SK-N-SH treated with all-trans-retinoic acid at 6 μM for 48 hours (cell line): ENCODE data around the gene PFKL.

Experiments
- ATAC-seq: fragments of 200-7000 bp; cut with Tn5 transposase; 3 replicates; pipeline ENCODE4 v1.9.1; 2020; ENCODE audit warnings: mild to moderate bottlenecking, moderate library complexity
- ARNTL ChIP-seq: fragments of 450-650 bp; formaldehyde crosslinking; IDR thresholded peaks from 2 replicates; pipeline ENCODE4 v1.5.0; 2020; ENCODE audit warnings: low read depth, mild to moderate bottlenecking, moderate library complexity, borderline replicate concordance
- BACH2 ChIP-seq: fragments of 250-450 bp; sonication (Bioruptor Pico); IDR thresholded peaks from 2 replicates; pipeline ENCODE4 v1.9.0; 2021; ENCODE audit warnings: mild to moderate bottlenecking, borderline replicate concordance
- CSDC2 ChIP-seq: fragments of 250-450 bp; sonication (Bioruptor Pico); IDR thresholded peaks from 2 replicates; pipeline ENCODE4 v1.5.0; 2020; ENCODE audit warnings: mild to moderate bottlenecking, moderate library complexity
- GLIS3 ChIP-seq: fragments of 250-450 bp; sonication (Bioruptor Pico); IDR thresholded peaks from 2 replicates; pipeline ENCODE4 v1.5.0; 2020; ENCODE audit warnings: mild to moderate bottlenecking, moderate library complexity
- ISL1 ChIP-seq: fragments of 250-450 bp; sonication (Bioruptor Pico); IDR thresholded peaks from 2 replicates; pipeline ENCODE4 v2.1.2; 2022; ENCODE audit warnings: mild to moderate bottlenecking, moderate library complexity
- OSR1 ChIP-seq: fragments of 250-450 bp; sonication (Bioruptor Pico); IDR thresholded peaks from 2 replicates; pipeline ENCODE4 v1.8.0; 2022; ENCODE audit warnings: moderate library complexity, mild to moderate bottlenecking, inconsistent platforms
- PPARA ChIP-seq: fragments of 250-450 bp; sonication (Bioruptor Pico); IDR thresholded peaks from 2 replicates; pipeline ENCODE4 v1.5.0; 2020; ENCODE audit warnings: mild to moderate bottlenecking, borderline replicate concordance
- RARB ChIP-seq: fragments of 250-450 bp; sonication (Bioruptor Pico); IDR thresholded peaks from 2 replicates; pipeline ENCODE4 v1.8.0; 2021; ENCODE audit warnings: mild to moderate bottlenecking, moderate library complexity
- TCF4 ChIP-seq: fragments of 250-450 bp; sonication (Bioruptor Pico); IDR thresholded peaks from 2 replicates; pipeline ENCODE4 v1.8.0; 2021; ENCODE audit warnings: mild to moderate bottlenecking, moderate library complexity, borderline replicate concordance
- TOX ChIP-seq: fragments of 250-450 bp; sonication (Bioruptor Pico); IDR thresholded peaks from 2 replicates; pipeline ENCODE4 v1.8.0; 2021; ENCODE audit warnings: mild to moderate bottlenecking, moderate library complexity, borderline replicate concordance
- ZC3H10 ChIP-seq: fragments of 250-450 bp; sonication (Bioruptor Pico); IDR thresholded peaks from 2 replicates; pipeline ENCODE4 v1.5.1; 2021; ENCODE audit warnings: mild to moderate bottlenecking, moderate library complexity
- ZFP3 ChIP-seq: fragments of 250-450 bp; sonication (Bioruptor Pico); IDR thresholded peaks from 2 replicates; pipeline ENCODE4 v1.5.0; 2020; ENCODE audit warnings: mild to moderate bottlenecking, moderate library complexity
- ZFP30 ChIP-seq: fragments of 450-650 bp; formaldehyde crosslinking; IDR thresholded peaks from 2 replicates; pipeline ENCODE4 v1.5.0; 2022; ENCODE audit warnings: mild to moderate bottlenecking, moderate library complexity
- ZNF565 ChIP-seq: fragments of 450-650 bp; formaldehyde crosslinking; conservative IDR thresholded peaks from 2 replicates; pipeline ENCODE4 v1.5.0; 2020; ENCODE audit warnings: low read depth, mild to moderate bottlenecking, moderate library complexity
- ZNF70 ChIP-seq: fragments of 450-650 bp; formaldehyde crosslinking; IDR thresholded peaks from 2 replicates; pipeline ENCODE4 v1.5.0; 2020; ENCODE audit warnings: mild to moderate bottlenecking, moderate library complexity
- ZNF8 ChIP-seq: fragments of 450-650 bp; formaldehyde crosslinking; IDR thresholded peaks from 2 replicates; pipeline ENCODE4 v1.5.0; 2020; ENCODE audit warnings: mild to moderate bottlenecking, moderate library complexity
- TF ChIP-seq, protein P1 (sequence below): fragments of 250-450 bp; sonication (Bioruptor Pico); IDR thresholded peaks from 2 replicates; pipeline ENCODE4 v1.8.0; 2020; ENCODE audit warnings: mild to moderate bottlenecking, moderate library complexity, borderline replicate concordance
- TF ChIP-seq, protein P2 (sequence below): fragments of 250-450 bp; sonication (Bioruptor Pico); IDR thresholded peaks from 2 replicates; pipeline ENCODE4 v1.5.1; 2020; ENCODE audit warnings: low read depth, mild to moderate bottlenecking, moderate library complexity
- TF ChIP-seq, protein P3 (sequence below): fragments of 250-450 bp; sonication (Bioruptor Pico); IDR thresholded peaks from 2 replicates; pipeline ENCODE4 v1.5.0; 2020; ENCODE audit warnings: mild to moderate bottlenecking, moderate library complexity
- TF ChIP-seq, protein P4 (sequence below): fragments of 250-450 bp; sonication (Bioruptor Pico); IDR thresholded peaks from 2 replicates; pipeline ENCODE4 v1.5.1; 2021; ENCODE audit warnings: mild to moderate bottlenecking, moderate library complexity

PFKL gene

DNA sequence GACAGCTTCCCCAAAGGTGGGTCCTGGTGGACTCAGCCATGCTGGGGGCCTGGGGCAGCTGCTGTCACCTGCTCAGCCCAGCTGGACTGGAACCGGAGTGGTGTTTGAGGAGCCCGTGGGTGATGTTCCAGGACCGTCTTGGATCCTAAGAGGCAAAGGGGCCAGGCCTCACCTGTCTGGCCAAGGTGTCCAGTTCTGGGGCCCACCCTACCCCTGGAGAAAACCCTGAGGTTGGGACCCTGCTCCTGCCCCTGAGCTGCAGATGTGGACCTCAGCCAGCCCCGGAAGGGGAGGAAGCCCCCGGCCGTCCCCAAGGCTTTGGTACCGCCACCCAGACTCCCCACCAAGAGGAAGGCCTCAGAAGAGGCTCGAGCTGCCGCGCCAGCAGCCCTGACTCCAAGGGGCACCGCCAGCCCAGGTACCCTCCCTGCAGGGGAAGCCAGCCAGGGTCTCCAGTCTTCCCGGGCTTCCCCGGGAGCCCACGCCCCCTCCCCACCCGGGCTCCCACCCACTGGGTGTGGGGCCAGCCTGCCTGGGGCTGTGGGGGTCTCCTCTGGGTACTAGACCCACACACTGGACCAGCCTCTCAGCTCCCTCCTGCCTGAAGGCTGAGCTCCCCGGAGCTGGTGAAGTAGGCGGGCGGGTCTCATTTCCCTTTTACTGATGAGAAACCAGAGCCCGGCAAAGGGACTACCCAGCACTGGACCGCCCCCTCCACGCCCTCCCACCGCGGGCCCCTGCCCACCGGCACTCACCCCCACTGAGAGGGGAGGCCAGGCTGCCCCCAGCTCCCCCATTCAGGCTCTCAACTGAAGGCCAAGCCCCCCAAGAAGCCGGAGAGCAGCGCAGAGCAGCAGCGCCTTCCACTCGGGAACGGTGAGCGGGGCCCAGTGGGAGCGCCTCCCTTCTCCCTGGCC lies 12.9 kb upstream of the PFKL start (continued):
- TF ChIP-seq, protein P1, sequence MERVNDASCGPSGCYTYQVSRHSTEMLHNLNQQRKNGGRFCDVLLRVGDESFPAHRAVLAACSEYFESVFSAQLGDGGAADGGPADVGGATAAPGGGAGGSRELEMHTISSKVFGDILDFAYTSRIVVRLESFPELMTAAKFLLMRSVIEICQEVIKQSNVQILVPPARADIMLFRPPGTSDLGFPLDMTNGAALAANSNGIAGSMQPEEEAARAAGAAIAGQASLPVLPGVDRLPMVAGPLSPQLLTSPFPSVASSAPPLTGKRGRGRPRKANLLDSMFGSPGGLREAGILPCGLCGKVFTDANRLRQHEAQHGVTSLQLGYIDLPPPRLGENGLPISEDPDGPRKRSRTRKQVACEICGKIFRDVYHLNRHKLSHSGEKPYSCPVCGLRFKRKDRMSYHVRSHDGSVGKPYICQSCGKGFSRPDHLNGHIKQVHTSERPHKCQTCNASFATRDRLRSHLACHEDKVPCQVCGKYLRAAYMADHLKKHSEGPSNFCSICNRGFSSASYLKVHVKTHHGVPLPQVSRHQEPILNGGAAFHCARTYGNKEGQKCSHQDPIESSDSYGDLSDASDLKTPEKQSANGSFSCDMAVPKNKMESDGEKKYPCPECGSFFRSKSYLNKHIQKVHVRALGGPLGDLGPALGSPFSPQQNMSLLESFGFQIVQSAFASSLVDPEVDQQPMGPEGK = no peak
- TF ChIP-seq ZFP3 = no peak
- TF ChIP-seq ZNF70 = no peak
- no peak for TF ChIP-seq ZNF8 (CRISPR knock-in tag)
- no peak for TF ChIP-seq TOX (CRISPR knock-in tag)
- no peak for TF ChIP-seq PPARA (CRISPR knock-in tag)
- TF ChIP-seq, protein P2, sequence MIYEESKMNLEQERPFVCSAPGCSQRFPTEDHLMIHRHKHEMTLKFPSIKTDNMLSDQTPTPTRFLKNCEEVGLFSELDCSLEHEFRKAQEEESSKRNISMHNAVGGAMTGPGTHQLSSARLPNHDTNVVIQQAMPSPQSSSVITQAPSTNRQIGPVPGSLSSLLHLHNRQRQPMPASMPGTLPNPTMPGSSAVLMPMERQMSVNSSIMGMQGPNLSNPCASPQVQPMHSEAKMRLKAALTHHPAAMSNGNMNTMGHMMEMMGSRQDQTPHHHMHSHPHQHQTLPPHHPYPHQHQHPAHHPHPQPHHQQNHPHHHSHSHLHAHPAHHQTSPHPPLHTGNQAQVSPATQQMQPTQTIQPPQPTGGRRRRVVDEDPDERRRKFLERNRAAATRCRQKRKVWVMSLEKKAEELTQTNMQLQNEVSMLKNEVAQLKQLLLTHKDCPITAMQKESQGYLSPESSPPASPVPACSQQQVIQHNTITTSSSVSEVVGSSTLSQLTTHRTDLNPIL (CRISPR knock-in tag) = no peak

DNA sequence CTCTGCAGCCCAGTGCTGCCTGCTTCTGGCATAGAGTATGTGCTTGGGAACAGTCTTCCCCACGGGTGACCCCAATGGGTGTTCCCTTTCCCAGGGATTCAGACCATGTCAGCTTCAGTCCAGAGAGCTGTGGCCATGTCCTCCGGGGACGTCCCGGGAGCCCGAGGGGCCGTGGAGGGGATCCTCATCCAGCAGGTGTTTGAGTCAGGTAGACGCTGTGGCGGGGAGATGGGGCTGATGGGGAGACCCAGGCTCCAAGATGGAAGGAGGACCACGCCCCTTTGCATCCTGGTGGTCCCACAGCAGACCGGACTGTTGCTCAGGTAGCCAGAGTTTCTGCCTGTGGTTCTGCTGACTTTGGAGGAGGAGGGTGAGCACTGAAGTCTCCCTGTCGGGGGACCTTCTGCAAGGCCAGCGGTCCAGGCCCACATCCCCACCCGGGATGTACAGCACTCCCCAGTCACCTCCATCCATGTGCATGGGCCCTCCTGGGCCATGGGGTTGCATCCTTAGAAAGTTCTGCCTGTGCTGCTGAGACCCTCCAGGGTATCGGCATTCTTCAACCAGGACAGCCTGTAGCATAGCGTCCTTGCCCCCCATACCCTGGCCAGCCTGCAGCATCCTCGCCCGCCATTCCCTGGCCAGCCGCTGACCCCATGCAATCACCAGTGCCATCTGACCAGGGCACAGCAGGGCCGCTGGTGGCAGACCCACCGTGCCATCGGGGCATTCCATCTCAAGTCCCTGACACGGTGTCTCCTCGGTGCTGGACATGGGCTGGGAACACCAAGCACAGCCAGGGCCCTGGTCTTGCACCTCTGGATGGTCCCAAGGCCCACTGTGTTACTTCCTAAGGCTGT lies 11.4 kb upstream of the PFKL start:
- TF ChIP-seq ZC3H10 (CRISPR knock-in tag) (no peak), ARNTL (CRISPR knock-in tag) (no peak)
- ATAC-seq = no peak

DNA sequence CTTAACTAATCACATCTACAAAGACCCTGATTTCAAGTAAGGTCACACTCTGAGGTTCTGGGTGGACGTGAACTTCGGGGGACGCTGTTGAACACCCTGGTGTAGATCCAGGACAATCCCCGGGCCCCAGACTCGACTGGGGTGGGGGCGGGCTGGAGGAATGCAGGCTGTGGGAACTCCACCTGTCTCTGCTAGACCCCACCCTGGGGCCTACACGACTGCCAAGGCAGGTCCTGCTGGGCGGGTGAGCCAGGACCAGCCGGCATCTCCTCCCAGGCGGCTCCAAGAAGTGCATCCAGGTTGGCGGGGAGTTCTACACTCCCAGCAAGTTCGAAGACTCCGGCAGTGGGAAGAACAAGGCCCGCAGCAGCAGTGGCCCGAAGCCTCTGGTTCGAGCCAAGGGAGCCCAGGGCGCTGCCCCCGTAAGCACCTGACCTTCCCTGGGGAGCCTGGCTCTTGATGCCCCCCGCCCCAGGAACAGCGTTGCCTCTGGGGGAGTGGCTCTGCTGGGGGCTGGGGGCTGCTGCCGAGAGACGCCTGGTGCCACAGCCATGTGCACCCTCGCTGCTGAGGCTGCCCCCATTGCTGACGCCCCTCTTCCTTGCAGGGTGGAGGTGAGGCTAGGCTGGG lies 10.4 kb upstream of the PFKL start:
- no peak for ATAC-seq
- TF ChIP-seq, protein P1 = no peak
- TF ChIP-seq ZFP3 (no peak), TOX (CRISPR knock-in tag) (no peak), ZNF565 (CRISPR knock-in tag) (no peak), CSDC2 (CRISPR knock-in tag) (no peak), ISL1 (CRISPR knock-in tag) (no peak), OSR1 (no peak), ARNTL (CRISPR knock-in tag) (no peak), RARB (no peak), ZFP30 (CRISPR knock-in tag) (no peak), TCF4 (CRISPR knock-in tag) (no peak), BACH2 (CRISPR knock-in tag) (no peak), ZNF8 (CRISPR knock-in tag) (no peak), GLIS3 (no peak)
- TF ChIP-seq, protein P2 (CRISPR knock-in tag) = no peak
- TF ChIP-seq, protein P3, sequence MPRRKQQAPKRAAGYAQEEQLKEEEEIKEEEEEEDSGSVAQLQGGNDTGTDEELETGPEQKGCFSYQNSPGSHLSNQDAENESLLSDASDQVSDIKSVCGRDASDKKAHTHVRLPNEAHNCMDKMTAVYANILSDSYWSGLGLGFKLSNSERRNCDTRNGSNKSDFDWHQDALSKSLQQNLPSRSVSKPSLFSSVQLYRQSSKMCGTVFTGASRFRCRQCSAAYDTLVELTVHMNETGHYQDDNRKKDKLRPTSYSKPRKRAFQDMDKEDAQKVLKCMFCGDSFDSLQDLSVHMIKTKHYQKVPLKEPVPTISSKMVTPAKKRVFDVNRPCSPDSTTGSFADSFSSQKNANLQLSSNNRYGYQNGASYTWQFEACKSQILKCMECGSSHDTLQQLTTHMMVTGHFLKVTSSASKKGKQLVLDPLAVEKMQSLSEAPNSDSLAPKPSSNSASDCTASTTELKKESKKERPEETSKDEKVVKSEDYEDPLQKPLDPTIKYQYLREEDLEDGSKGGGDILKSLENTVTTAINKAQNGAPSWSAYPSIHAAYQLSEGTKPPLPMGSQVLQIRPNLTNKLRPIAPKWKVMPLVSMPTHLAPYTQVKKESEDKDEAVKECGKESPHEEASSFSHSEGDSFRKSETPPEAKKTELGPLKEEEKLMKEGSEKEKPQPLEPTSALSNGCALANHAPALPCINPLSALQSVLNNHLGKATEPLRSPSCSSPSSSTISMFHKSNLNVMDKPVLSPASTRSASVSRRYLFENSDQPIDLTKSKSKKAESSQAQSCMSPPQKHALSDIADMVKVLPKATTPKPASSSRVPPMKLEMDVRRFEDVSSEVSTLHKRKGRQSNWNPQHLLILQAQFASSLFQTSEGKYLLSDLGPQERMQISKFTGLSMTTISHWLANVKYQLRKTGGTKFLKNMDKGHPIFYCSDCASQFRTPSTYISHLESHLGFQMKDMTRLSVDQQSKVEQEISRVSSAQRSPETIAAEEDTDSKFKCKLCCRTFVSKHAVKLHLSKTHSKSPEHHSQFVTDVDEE = no peak
- TF ChIP-seq, protein P4, sequence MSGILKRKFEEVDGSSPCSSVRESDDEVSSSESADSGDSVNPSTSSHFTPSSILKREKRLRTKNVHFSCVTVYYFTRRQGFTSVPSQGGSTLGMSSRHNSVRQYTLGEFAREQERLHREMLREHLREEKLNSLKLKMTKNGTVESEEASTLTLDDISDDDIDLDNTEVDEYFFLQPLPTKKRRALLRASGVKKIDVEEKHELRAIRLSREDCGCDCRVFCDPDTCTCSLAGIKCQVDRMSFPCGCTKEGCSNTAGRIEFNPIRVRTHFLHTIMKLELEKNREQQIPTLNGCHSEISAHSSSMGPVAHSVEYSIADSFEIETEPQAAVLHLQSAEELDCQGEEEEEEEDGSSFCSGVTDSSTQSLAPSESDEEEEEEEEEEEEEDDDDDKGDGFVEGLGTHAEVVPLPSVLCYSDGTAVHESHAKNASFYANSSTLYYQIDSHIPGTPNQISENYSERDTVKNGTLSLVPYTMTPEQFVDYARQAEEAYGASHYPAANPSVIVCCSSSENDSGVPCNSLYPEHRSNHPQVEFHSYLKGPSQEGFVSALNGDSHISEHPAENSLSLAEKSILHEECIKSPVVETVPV = no peak
- TF ChIP-seq, all 23 proteins: peak for 0
